NCI-H2081 (cell line): Measurements from ENCODE around the gene SH3TC1.

ENCODE experiments used
- DNase-seq, 2 experiments: peaks; one replicate each; lab custom pipeline; 2025; lab: John Stamatoyannopoulos, UW

Gene SH3TC1

DNA sequence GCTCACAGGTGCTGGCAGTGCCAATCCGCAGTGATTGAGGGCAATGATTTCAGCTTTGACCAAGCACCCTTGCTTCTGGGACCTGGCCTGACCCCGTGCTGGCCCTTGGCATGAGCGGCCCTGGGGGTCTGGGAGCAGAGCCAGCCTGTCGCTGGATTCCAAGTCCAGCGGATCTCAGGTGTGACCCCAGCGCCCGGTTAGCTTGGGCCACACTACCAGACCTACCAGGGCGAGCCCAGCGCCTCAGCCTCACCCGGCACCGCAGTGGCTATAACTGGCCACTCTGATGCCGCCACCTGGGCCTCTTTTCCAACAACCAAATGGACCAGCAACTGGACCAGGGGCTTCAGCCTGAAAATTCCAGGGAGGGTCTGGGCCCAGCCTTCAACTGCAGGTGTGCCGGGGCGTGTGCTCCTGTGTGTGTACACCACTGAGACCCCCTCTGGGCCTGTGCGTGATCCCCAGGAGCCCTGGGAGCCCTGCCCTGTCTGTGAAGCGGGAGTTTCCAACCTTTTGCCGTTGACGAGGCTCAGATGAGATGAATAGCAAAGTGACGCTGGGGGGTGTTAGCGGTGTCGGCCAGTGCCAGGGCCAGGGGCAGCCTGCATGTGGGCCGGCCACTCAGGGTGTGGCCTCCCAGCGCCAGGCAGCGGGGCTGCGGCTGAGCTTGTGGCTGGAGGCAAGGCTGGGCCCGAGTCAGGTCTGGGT, 658 bp downstream of the SH3TC1 start:
- DNase-seq, result no peak

DNA sequence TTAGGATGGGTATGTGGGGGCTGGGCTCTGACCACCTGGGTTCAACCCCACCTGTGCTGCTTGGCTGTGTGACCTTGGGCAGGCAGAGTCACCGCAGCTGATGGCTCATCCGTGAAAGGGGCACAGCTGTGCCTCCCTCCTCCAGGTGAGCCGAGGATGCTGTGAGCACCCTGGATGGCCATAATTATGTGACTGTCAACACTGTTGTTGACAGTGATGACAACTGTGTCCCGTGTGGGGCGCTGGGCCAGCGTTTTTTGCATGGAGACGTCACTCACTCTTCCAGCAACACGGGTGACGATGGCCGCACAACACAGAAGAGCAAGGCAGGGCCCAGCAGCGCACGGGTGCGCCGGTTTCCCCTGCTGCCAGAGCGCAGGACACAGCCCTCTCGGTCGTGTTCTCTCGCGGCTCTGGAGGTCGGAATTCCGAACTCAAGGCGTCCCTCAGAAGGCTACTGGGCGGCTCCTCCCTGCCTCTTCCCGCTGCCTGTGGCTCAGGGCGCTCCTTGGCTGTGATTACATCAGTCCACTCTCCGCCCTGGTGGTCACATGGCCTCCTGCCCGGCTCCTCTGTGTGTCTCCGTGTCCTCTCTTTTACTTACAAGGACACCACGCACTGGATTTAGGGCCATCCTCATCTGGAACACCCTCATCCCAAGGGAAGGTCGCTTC, 1.3 kb downstream of the SH3TC1 start:
- no peak for DNase-seq

DNA sequence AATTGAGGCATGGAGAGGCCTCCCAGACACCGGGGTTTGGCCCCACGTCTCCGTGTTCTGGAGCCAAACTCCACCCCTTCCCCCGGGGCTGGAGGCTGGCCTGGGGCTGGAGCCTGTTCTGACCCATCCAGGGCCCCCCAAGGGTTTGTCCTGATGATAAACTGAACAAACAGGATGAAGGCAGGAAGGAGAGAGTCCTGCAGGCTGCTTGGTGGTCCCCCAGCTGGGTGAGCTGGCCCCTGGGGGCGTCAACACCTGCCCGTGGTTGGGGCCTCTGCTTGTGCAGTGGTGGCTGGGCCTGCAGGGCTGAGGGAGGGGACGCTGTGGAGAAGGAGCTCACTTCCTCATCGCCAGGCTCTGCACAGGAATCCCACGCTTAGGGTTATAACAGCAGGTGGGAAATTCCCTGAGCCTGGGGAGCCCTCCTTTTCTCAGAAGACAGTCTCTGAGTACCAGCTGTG, 2.3 kb downstream of the SH3TC1 start:
- no peak for DNase-seq

DNA sequence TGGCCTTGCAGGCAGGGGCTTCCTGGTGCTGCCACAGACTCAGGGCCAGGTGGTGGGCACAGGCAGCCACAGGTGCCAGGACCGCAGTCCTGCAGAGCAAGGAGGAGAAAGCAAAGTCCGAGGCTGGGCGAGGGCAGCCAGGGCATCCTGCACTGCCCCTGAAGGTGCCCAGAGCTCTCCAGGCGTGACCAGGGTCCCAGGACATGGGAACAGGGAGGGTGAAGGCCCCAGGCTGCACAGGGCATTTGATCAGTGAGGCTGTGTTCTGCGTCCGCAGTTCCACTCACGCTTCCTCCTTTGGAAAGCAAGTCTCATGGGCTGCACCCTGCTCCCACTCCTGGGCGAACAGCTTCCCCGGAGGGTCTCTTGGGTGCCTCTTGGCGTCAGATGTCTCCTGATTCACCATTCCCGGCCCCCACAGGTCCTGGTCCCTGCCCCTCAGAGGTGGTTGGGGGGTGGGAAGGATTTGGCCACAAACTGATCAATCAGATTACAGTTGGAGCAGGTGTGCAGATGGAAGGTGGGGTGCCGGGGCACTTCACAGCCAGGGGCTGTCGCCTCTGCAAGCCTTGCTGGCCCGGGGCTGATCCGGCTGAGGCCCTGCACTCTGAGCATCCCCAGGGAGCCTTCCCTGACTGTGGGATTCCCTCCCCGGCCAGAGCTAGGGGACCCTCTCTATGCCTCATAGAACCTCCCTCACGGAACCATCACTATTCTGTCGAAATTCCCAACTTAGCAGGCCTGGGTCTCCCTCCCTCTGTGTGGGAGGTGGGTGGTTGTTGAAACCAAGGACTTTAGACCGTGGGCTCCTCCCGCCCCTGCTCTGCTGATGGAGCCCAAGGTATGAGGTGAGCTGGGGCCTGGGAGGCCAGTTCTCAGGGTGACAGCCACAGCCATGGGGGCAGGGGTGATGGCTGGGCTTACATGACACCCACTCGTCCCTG, 3.3 kb downstream of the SH3TC1 start:
- DNase-seq, result no peak

DNA sequence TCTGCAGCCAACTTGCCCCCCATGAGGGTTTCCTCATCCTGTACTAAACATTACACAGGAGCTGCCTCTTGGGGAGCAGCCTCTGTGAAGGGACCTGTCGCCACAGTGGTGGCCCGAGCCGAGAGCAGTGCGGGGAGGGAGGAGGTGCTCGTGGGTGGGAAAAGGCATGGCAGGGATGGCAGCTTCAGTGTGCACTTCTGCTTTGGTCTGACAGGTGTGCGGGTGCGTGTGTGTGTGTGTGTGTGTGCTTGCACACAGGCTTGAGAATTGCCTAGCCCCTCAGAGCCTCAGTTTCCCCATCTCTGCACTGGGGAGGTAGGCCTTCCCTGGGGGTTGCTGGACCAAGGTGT, 3.9 kb downstream of the SH3TC1 start:
- DNase-seq, result no peak

DNA sequence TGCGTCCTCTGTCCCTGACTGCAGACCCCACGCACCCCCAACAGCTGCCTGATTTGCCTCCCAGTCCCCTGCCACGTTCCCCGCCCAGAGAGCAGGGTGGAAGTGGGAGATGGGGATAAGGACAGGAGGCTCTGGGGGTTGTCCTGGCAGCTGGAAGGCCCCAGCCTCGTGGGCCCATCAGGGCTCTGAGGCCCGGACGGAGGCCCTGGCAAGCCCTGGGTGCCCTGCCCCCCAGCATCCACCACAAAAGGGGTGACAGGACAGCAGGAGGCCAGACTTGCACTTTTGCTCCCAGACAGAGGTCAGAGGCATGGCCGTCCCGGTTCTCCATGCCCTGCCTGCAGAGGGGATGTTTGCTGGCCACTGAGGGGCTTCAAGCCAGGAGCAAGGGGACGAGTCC, 4.7 kb downstream of the SH3TC1 start:
- DNase-seq, result no peak

DNA sequence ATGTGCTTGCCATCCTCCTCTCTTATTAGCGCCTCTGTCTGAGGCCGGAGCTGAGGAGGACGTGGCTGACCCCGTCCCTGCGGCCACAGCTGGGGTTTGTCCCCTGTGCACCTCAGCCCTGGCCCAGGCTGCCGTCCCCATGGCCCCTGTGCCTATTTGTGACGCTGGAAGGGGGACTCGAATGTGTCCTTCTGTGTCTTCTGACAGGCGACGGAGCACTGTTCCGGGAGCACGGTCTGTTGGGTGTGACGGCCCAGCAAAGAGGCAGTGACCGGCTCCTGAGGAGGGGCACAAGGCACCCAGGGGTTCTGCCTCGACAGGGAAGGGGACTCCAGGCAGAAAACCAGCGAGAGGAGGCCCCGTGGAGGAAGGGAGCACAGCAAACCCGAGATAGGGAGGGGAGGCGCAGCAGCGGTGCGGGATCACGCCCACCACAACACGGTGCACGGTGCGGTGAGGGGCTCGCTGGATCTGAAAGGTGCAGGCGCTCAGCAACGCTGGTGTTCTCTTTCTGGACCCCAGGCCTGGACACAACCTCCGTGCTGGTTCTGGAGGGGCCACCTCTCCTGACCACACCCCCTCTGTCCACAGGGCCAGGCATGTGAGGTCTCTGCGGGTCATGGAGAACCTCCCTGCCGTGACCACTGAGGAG, 5.6 kb downstream of the SH3TC1 start:
- DNase-seq, result no peak

DNA sequence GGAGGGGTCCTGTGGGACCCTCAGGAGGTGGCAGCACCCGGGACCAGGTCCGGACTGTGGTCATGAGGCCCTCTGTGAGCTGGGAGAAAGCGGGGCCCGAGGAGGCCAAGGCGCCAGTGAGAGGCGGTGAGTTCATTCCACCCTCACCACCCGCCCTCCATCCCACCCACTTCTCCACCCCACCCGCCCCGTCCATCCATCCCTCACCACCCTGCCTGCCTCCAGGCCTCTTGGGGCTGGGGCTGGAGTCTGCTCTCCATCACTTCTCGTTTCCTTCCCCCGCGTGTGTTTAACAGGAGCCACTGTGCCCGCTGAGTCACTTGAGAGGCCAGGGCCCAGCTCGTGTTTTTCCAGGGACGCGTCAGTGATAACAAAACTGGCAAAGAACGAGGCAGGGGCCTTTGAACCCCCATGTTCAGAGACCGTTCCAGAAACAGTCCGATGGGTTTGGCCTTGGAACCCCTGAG, 6.2 kb downstream of the SH3TC1 start:
- no peak for DNase-seq

DNA sequence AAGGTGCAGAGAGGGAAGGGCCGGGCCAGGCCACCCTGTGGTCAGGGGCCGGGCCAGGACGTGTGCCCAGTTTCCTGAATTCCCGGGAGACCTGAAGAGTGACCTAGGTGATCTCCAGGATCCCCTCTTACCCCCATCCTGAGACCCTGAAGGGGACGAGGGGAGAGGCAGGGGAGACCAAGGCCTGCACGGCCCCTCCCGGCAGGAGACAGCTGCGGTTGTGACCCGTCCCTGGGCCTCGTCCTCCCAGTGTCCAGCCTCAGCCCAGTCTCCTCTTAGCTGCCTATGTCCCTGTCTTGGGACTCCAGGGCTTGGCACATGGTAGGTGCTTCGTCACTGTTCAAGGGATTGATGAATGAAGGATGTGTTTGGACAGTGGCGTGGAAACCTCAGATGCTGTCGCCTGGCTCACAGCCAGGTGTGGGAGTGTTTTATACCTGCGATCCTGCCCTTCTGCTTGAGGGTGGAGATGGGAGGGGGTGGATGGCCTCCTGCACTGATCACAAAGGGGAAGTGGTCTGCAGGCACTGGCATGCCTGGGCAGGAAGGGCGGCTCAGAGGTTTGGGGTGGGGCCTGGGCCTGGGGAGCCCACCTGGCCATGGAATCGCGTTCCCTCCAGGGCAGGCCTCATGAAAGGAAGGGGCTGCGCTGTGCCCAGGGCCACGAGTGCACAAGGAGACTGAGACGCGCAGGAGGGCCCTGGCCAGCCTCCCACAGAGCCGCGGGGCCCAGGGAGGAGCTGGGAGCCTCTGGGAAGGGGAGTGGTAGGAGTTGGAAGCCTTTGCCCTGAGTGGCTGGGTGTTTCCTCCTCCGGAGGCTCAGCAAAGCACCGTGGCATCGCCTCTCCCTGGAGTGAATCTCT, 6.9 kb downstream of the SH3TC1 start:
- DNase-seq, result peak; percentile 56 to 84

DNA sequence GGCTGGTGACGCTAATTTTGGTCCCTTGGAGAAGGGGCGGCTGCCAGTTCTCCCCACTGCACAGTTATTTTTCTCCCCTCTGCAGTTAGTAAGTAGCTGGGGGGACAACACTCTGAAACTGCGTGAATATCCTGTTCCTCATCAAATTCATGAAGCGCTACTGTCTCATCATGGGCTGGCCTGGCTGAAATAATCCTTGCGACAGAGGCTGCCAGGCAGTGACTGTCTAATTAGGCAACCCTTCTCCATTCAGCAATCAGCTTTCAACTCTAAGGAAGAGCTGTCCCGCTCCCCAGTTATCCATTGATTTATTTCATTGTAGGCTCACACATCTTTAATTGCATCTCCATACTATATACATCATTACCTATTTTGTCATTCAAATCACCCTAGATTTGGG, 8.2 kb downstream of the SH3TC1 start:
- no peak for DNase-seq

DNA sequence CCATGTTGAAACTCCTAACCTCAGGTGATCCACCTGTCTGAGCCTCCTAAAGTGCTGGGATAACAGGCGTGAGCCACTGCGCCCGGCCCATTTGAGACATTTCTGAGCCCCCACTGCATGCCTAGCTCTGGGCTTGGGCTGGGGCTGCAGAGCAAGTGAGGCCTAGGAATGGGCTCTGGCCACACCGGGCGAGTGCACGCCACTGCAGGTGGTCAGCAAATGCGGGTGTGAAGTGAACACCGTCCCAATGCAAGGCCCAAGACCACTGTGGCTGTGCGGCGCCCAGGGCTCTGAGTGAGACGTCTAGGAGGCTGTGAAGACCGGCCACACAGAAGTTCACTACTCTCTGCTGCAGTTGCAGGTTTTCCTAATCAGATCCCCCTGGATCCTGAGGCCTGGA, 9.5 kb downstream of the SH3TC1 start:
- DNase-seq, result no peak

DNA sequence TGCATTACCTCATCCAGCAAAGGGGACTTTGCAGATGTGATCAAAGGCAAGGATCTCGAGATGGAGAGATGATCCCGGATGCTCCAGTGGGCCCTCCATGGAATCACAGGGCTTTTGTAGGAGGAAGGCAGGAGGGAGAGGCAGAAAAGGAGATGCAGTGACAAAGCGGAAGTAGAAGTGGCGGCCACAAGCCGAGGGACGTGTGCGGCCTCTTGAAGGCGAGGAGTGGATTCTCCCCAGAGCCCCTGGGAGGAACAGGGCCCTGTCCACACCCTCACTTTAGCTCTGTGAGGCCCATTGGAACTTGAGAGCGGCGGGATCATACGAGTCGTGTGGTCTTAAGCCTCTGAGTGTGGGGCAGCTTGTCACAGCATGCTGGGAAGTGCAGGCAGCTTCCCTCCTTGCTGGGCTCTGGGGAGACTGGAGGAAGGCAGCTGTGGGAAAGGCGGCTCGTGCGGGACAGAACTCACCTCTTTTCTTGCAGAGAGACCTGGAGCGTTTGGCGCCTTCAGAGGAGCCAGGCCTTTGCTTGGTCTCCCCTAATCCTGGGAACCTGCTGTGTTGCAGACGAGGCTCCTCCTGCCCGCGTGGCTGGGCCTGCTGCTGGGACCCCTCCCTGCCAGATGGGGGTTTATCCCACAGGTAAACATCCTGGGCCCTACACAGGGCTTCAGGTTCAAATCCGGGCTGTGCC, 10.2 kb downstream of the SH3TC1 start:
- DNase-seq, result no peak

DNA sequence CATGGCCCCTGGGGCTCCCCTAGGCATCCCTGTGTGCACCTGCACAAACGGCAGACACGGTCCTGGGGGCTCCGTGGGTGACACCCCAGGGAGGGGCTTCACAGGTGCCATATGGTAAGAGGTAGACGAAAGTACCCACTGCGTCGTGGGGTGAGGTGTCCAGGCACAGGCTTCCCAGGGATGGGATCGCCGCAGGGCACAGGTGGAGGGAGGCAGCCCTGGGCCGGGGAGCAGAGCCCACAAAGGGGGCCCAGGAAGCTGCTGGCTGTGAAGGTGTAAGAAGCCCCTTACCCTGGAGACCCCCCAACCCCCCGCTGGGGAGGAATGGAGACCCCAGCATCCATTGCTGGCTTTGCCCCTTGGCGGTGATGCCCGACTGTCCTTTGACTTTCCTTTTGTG, 10.9 kb downstream of the SH3TC1 start:
- no peak for DNase-seq

DNA sequence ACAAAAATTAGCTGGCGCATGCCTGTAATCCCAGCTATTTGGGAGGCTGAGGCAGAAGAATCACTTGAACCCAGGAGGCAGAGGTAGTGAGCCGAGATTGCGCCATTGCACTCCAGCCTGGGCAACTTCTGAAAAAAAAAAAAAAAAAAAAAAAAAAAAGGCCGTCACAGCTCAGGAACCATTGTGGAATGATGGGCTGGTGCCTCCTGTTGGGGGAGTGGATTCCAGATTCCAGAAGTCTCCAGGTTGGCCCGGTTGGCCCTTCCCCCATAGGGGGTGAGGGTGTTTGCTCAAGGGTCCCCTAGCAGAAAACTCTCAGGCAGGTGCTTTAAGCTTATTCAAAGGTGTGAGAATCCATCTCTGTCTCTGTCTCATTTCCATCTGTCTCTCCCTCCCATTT, 11.5 kb downstream of the SH3TC1 start:
- no peak for DNase-seq

DNA sequence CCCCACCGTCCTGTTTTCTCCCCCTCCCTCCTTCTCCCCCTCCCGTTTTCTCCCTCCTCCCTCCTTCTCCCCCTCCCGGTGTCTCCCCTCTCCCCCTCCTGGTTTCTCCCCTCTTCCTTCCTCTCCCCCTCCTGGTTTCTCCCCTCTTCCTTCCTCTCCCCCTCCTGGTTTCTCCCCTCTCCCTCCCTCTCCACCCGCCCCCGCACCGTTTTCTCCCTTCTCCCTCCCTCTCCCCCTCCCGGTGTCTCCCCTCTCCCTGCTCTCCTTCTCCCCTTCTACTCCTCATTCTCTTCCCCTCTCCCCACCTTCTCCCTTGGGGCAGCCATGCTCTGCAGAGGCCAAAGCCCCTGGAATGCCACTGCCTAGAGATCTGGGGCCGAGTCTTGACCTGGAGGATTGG, 12.2 kb downstream of the SH3TC1 start:
- DNase-seq, result no peak

DNA sequence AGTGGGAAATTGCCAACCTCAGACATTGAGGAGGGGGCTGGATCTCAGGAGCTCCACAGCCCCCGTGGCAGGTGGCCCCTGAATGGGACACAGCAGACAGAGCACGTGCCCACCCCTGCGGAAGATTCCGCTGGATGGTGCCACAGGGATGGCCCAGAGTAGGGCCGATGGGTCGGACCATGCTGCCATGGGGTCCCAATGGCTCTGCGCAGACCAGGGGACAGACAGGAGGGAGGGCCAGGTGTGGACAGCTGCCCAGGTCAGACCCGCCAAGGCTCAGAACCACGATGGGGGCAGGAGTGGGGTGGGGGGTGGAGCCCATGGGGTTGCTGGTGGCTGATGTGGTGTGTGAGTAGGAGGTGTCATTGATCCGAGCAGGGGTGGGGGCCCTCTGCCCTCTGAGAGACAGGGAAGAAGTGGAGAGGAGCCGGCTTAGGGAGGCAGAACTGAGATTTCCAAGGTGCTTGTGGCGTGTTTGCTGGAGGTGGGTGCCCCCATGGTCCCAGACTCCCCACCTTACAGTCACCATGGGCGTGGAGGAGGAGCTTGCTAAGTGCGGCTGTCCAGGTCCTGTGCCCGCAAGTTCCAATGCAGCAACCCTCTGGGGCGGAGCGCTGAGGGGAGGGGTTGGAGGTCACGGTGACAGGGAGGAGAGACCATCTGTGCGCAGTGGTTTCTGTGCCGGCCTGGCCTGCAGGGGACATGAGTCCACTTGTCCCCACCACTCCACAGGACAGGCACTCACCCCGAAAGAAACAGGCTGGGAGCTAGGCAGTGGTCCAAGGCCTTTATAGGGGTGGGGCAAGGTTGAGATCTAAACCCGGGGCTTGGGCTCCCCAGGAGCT, 12.9 kb downstream of the SH3TC1 start:
- no peak for DNase-seq

DNA sequence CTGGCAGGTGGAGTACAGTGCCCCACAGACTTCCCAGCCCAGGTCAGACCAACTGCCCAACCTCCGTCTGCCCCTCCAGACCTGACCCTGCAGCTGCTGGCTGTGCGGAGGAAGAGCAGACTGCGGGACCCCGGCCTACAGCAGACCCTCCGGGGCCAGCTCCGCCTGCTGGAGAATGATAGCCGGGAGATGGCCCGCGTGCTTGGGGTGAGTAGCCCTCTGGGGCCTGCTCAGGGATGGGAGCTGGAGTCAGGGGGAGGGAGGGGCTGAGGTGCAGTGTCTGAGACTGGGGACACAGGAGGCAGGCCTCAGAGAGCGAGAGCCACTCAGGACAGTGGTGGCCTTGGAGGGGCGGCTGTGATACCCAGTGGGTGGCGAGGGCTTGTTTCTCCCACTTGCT, 13.5 kb downstream of the SH3TC1 start:
- no peak for DNase-seq

DNA sequence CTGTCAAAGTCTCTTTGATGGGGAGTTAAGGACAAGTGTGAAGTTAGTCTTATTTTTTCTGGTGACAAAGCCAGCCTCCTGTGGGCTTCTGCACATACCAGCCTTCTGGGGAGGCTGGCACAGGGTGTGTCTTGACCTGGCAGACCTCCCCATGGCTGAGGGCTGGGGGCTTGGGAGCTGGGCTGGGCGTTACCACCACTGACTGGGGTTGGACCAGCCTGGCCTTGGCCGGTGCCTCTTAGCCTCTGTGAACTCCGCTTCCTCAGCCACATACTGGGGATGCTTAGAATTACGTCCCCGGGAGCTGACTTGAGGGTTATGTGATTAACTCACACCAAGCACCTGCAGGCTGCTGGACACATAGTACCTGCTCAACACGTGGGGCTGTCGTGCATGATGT, 14.0 kb downstream of the SH3TC1 start:
- DNase-seq, result no peak

DNA sequence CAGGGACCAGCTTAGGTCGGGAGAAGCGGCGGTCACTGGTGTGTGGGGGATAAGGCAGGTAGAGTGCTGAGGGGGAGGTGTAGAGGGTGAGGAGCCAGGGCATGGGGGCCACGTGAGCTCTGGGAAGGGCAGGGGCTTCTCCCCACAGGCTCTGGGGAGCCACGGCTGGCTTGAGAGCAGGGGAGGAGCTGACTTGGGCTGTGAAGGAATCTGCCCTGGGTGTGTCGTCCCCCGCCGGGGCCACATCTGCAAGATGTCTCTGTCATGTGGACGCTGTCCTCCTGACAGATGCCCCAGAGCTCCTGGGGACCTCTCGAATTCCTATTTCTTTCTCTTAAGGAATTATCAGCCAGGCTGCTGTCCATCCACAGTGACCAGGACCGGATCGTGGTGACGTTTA, 15.0 kb downstream of the SH3TC1 start:
- DNase-seq, result no peak

DNA sequence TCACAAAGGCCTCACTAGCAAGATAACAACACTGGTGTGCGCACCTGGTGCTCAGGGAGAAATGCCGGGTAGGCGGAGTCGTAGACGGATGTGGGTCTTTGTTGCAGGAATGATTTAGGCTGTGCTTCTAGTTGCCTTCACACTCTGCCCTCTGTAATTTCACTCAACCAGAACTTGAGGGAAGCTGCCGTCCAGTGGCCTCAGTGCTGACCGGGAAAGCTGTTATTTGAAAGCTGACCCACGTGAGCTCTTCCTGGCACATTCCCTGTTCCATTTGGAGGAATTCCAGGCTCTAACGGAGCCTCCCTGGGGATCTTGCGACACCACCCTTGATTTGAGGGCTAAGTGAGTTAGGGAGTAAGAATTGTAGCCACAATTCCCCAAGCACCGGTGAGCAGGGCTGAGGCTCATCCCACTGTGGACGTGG, 15.9 kb downstream of the SH3TC1 start:
- DNase-seq, result peak; percentile 53 to 92
